Activated CD4-positive, alpha-beta T cell treated with anti-CD3 and anti-CD28 coated beads, Interleukin-2, amount 50 U/mL, for 24 hours (primary cell): Measurements from ENCODE around the gene USP34.
"Not testable (repeated sequence)": the region's sequence is repeated elsewhere in the genome, so short reads cannot be mapped to it uniquely, and the experiment has no call there.

ENCODE experiments used
- DNase-seq, 2 donors: peaks; one replicate each; pipeline ENCODE4 v3.0.0-alpha.2; 2020; ENCODE audit warnings: low read depth in 1 of 2, low spot score in 1 of 2

USP34 gene

GRCh38 chr2:61461404-61461803 lies 9.5 kb downstream of the USP34 start:
- DNase-seq = no peak

- DNase-seq = no peak
Measured at GRCh38 chr2:61460163-61460562, 10.7 kb downstream of the USP34 start.

GRCh38 chr2:61456746-61457420 lies 14.0 kb downstream of the USP34 start:
- DNase-seq = no peak

GRCh38 chr2:61456070-61456745 lies 14.7 kb downstream of the USP34 start:
- DNase-seq = no peak

GRCh38 chr2:61454972-61455371 lies 15.9 kb downstream of the USP34 start:
- not testable (repeated sequence) for DNase-seq

- no peak for DNase-seq
Measured at GRCh38 chr2:61454383-61454782, 16.5 kb downstream of the USP34 start.

GRCh38 chr2:61452392-61452791 lies 18.5 kb downstream of the USP34 start:
- DNase-seq = no peak

GRCh38 chr2:61451178-61451577 lies 19.7 kb downstream of the USP34 start:
- DNase-seq = no peak

- no peak for DNase-seq
Measured at GRCh38 chr2:61450144-61450543, 20.7 kb downstream of the USP34 start.

GRCh38 chr2:61448229-61448628 lies 22.7 kb downstream of the USP34 start:
- DNase-seq = no peak

GRCh38 chr2:61446971-61447370 lies 23.9 kb downstream of the USP34 start:
- DNase-seq = not testable (repeated sequence)

- DNase-seq = no peak
Measured at GRCh38 chr2:61443342-61444041, 27.4 kb downstream of the USP34 start.

GRCh38 chr2:61439241-61440002 lies 31.5 kb downstream of the USP34 start:
- no peak for DNase-seq

- no peak for DNase-seq
Measured at GRCh38 chr2:61438670-61439069, 32.2 kb downstream of the USP34 start.

GRCh38 chr2:61437170-61437569 lies 33.7 kb downstream of the USP34 start:
- DNase-seq = no peak

- no peak for DNase-seq
Measured at GRCh38 chr2:61436092-61436491, 34.8 kb downstream of the USP34 start.

- DNase-seq = no peak
Measured at GRCh38 chr2:61435291-61435690, 35.6 kb downstream of the USP34 start.

GRCh38 chr2:61434314-61434713 lies 36.6 kb downstream of the USP34 start:
- no peak for DNase-seq

- no peak for DNase-seq
Measured at GRCh38 chr2:61433606-61434005, 37.3 kb downstream of the USP34 start.

GRCh38 chr2:61432990-61433389 lies 37.9 kb downstream of the USP34 start:
- no peak for DNase-seq

GRCh38 chr2:61431345-61431744 lies 39.5 kb downstream of the USP34 start:
- no peak for DNase-seq
